ENCODE data around the gene COLEC12.

GRCh38 chr18:434410-434809 lies 66.1 kb downstream of the COLEC12 start:
- no peak for TF ChIP-seq CTCF (IDR thresholded peaks at IDR 0.05)
- TF ChIP-seq POLR2A (IDR thresholded peaks at IDR 0.05) = no peak
